22Rv1 (cell line): ENCODE measurements around the gene OAF.
"Not testable (repeated sequence)": the region's sequence is repeated elsewhere in the genome, so short reads cannot be mapped to it uniquely, and the experiment has no call there.

ENCODE experiments used
- H3K27ac ChIP-seq: fragments of 450-650 bp; 2 replicates; pipeline ENCODE4 v1.5.1; 2017
- ZFX ChIP-seq: fragments of 450-650 bp; IDR thresholded peaks from 2 replicates; pipeline ENCODE4 v1.6.1; 2017; ENCODE audit warnings: antibody characterized with exemption, borderline replicate concordance
- TF ChIP-seq, protein P1 (sequence below): fragments of 450-650 bp; IDR thresholded peaks from 2 replicates; pipeline ENCODE4 v1.5.1; 2017; ENCODE audit warnings: mild to moderate bottlenecking

OAF gene

DNA sequence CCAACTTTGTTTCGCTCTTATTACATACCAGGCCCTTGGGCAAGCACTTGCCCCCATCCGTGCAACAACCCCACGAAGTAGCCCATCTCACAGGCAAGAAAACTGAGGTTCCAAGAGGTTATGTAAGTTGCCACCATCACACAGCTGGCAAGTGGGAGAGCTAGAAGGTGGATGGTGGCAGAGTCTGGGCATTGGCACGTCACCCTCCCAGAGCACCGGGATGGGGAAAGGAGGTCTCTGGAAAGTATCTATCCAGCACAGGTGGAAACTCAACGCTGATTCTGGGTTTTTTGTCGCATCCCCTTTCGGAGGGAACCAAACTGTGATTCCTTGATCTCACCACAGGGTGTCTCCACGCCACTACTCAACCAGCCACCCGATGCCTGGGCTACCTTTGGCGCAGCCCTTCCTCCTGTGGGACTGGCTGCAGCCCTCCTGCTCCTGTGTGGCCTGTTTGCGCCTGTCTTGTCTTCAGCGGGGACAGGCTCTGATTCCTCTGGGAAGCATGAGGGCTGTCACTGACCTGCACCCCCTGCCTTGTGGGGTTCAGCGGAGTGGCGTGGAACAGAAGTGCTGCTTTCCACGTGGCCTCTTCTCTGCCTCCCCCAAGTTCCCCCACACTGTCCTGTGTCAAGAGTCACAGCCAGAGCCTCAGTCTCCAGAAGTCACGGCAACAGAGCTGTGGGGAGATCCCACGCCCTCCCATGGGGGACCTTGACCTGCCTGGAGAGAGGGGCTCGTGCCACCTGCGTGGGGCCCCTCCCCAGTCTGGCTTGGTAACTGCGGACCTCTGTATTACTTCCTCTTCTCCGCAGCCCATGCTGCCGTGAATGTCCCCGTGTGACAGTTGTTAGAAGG, 38.5 kb upstream of the OAF start:
- no peak overlapping the region for H3K27ac ChIP-seq
- TF ChIP-seq ZFX, result no peak
- TF ChIP-seq, protein P1, sequence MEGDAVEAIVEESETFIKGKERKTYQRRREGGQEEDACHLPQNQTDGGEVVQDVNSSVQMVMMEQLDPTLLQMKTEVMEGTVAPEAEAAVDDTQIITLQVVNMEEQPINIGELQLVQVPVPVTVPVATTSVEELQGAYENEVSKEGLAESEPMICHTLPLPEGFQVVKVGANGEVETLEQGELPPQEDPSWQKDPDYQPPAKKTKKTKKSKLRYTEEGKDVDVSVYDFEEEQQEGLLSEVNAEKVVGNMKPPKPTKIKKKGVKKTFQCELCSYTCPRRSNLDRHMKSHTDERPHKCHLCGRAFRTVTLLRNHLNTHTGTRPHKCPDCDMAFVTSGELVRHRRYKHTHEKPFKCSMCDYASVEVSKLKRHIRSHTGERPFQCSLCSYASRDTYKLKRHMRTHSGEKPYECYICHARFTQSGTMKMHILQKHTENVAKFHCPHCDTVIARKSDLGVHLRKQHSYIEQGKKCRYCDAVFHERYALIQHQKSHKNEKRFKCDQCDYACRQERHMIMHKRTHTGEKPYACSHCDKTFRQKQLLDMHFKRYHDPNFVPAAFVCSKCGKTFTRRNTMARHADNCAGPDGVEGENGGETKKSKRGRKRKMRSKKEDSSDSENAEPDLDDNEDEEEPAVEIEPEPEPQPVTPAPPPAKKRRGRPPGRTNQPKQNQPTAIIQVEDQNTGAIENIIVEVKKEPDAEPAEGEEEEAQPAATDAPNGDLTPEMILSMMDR, result peak; percentile 79

DNA sequence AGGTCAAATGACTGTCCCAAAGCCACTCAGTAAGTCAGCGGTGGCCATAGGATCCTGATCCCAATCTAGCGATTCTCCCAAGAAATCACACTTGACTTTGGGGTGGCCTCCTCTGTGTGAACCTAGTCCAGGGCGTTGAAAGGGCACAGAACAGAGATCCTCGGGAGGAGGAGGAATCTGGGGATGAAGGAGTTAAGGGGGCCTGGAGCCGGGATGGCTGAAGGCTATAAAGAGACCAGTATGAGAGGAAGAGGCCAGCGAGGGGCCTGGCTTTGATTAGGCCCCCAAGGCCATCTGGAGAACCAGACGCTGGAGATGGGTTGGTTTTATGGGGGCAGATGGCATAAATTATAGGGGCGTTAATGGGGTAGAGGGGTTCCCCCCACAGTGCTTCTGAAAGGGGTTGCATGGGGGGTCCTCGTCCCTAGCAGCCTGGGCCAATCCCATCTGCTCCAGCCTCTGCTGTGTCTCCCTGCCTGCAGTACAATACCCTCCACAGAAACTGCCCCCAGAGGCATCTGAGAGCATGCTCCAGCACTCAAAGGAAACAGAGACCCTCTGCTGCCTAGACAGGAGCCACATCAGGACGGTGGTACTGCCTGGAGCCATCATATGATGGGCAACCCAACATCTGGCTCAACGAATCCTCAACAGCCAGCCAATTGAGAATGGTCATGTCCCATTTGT, 37.7 kb upstream of the OAF start:
- no peak for TF ChIP-seq ZFX
- TF ChIP-seq, protein P1, result no peak
- H3K27ac ChIP-seq, result no peak overlapping the region

DNA sequence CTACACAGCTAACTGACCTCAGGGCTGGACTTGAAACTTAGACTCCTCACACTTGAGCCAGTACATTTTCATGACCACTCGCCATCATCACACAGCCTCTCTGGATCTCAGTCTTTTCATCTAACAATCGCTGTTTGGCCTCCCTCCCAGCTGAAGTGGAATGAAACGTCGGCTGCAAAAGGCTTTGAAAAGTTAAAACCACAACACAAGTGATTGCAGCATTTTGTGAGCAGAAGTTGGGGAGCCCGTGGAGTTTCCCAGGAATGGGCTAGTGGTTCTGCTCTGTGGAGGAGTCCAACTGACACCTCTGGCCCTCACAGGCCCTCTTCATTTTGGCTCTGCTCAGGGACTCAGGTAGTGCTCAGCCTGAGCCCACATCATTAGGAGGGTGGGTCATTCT, 37.0 kb upstream of the OAF start:
- TF ChIP-seq, protein P1, result no peak
- TF ChIP-seq ZFX, result no peak
- H3K27ac ChIP-seq, result no peak overlapping the region

DNA sequence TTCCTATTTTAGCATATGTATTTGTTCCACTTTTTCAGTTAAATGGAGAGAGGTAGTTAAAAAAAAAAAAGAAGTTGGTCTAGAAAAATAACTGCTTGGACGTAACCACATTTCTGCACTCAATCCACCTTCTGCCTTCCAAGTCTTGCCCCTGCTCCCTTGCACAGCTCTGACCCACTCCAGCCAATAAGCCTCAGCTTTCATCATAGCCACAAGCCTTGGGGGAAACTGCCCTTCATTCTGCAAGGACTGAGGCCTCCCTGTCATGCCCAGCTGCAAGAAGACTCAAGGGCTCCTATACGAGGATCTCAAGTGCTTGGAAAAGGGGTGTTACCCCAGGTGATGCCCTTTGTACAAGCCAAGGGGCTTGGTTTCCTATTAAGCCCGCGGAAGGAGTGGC, 36.0 kb upstream of the OAF start:
- TF ChIP-seq, protein P1, result no peak
- TF ChIP-seq ZFX, result no peak
- H3K27ac ChIP-seq, result no peak overlapping the region

DNA sequence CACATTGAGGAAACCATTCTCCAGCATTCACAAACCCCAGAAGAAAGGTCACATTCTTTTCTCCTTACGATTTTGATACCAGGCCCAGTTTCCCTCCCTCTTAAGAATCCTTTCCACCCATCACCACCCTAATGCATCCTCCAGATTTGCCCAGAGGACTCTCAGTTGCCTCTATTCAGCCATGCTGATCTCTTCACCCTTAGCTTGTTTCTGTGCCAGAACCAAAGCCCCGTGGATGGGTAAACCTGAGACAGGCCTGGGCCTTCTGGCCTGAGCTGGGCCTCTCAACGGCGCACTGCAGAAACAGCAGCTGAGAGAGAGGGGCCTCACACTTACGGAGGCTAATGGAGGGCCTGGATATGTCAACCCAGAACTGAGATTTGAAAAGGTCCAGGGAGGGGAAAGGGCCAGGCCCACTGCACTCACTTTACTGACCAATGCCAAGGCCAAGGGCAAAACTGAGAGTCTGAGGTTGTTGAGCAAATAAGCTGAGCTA, 32.2 kb upstream of the OAF start:
- no peak overlapping the region for H3K27ac ChIP-seq
- TF ChIP-seq, protein P1, result no peak
- no peak for TF ChIP-seq ZFX

DNA sequence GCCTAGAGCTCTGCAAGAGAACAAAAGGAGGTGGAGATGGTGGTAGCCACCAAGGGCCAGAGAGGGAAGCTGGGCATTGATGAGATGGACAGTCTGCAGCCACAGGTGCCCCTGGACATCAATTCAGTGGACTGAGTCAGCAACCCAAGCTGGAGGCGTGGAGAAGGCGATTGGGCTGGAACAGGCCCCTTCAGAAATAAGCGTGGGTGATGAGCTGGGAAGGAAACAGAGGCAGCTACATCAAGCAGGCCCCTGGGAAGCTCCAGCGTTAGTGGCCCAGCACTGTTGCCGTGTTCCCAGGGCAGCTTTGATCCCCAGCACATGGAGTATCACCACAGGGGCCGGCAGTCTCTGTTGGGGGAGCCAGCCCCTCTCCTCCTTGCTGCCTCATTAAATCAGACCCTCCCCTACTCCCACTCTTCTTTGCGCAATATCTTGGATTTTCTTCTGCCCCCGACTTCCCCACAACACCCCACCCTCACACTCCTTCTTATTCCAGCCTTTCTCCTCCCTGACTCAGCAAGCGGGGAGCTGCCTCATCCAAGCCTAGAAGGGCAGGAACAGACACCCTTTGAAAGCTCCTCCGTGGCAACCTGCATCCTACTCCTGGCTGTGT, 31.7 kb upstream of the OAF start:
- H3K27ac ChIP-seq, result no peak overlapping the region
- TF ChIP-seq, protein P1, result no peak
- no peak for TF ChIP-seq ZFX

DNA sequence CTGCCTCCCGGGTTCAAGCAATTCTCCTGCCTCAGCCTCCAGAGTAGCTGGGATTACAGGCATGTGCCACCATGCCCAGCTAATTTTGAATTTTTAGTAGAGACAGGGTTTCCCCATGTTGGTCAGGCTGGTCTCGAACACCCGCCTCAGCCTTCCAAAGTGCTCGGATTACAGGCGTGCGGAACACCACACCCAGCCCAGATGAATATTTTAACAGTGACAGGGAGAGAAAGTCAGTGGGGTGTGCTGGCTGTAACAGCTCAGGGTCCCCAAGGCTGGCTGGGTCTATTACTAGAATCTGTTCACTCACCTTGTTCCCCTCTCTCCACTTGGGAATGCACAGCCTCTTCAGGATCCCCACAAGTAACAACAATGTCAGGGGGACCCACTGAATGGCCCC, 30.8 kb upstream of the OAF start:
- H3K27ac ChIP-seq, result not testable (repeated sequence)
